GM23338 (cell line): ENCODE data around the gene PPP2R5D. TPM values are rescaled to one million over a fixed set of nuclear protein-coding genes. Genes with fewer than 3 reads are reported as not detected.

ENCODE experiments used
- ATAC-seq: fragments of 200-7000 bp; cut with Tn5 transposase; 3 replicates; pipeline ENCODE4 v1.9.1; 2020
- DNase-seq: peaks from one replicate; pipeline ENCODE4 v3.0.0-alpha.2; 2015; ENCODE audit warnings: low spot score
- H2AFZ ChIP-seq: fragments of 200-600 bp; sonication (generic); 2 replicates; pipeline ENCODE4 v1.8.0; 2016; ENCODE audit warnings: antibody characterized with exemption, mild to moderate bottlenecking, moderate library complexity
- H3F3A ChIP-seq: fragments of 200-600 bp; sonication (generic); replicated peaks from 2 replicates; pipeline ENCODE4 v1.8.0; 2017; ENCODE audit warnings: antibody characterized with exemption, mixed run types, low read depth
- H3K27ac ChIP-seq: fragments of 200-600 bp; sonication (generic); 2 replicates; pipeline ENCODE4 v1.6.1; 2016; ENCODE audit warnings: low read depth
- H3K27me3 ChIP-seq: fragments of 200-600 bp; sonication (generic); 2 replicates; pipeline ENCODE4 v1.8.0; 2016; ENCODE audit warnings: mild to moderate bottlenecking, mixed run types, moderate library complexity; ENCODE audit not compliant: insufficient read depth
- H3K36me3 ChIP-seq: fragments of 200-600 bp; sonication (generic); 2 replicates; pipeline ENCODE4 v1.8.0; 2016; ENCODE audit warnings: mild to moderate bottlenecking; ENCODE audit not compliant: insufficient read depth
- H3K4me1 ChIP-seq: fragments of 200-600 bp; sonication (generic); 2 replicates; pipeline ENCODE4 v1.8.0; 2016; ENCODE audit warnings: mild to moderate bottlenecking, moderate library complexity; ENCODE audit not compliant: insufficient read depth
- H3K4me2 ChIP-seq: fragments of 200-600 bp; sonication (generic); 2 replicates; pipeline ENCODE4 v1.7.1; 2017; ENCODE audit warnings: mixed run types
- H3K4me3 ChIP-seq: fragments of 200-600 bp; sonication (generic); 2 replicates; pipeline ENCODE4 v1.6.1; 2016; ENCODE audit warnings: mixed run types
- H3K79me2 ChIP-seq: fragments of 200-600 bp; sonication (generic); replicated peaks from 2 replicates; pipeline ENCODE4 v1.8.0; 2017; ENCODE audit warnings: mild to moderate bottlenecking; ENCODE audit not compliant: insufficient read depth
- H3K9me2 ChIP-seq: fragments of 200-600 bp; sonication (generic); 2 replicates; pipeline ENCODE4 v1.8.0; 2017; ENCODE audit not compliant: insufficient read depth
- H4K20me1 ChIP-seq: fragments of 200-600 bp; sonication (generic); replicated peaks from 2 replicates; pipeline ENCODE4 v1.8.0; 2017; ENCODE audit warnings: mild to moderate bottlenecking; ENCODE audit not compliant: insufficient read depth
- H3K27ac Mint-ChIP-seq: 2 replicates; pipeline ENCODE4 v1.8.0; 2020; ENCODE audit warnings: inconsistent platforms, mild to moderate bottlenecking, moderate library complexity, mixed read lengths
- H3K27me3 Mint-ChIP-seq: 3 replicates; pipeline ENCODE4 v1.8.0; 2022; ENCODE audit warnings: low read depth, mild to moderate bottlenecking, moderate library complexity, mixed read lengths, inconsistent platforms; ENCODE audit not compliant: insufficient read depth, poor library complexity
- H3K36me3 Mint-ChIP-seq: 3 replicates; pipeline ENCODE4 v1.8.0; 2021; ENCODE audit warnings: low read depth, mild to moderate bottlenecking, inconsistent platforms, moderate library complexity, mixed read lengths
- H3K4me1 Mint-ChIP-seq: 3 replicates; pipeline ENCODE4 v1.8.0; 2020; ENCODE audit warnings: mild to moderate bottlenecking, inconsistent platforms, mixed read lengths
- H3K4me3 Mint-ChIP-seq: 3 replicates; pipeline ENCODE4 v1.8.0; 2021; ENCODE audit warnings: moderate library complexity, mild to moderate bottlenecking, inconsistent platforms, mixed read lengths
- H3K9me3 Mint-ChIP-seq: 3 replicates; pipeline ENCODE4 v1.8.0; 2020; ENCODE audit warnings: moderate library complexity, mild to moderate bottlenecking, inconsistent platforms, mixed read lengths
- CREB1 ChIP-seq: fragments of 250-450 bp; sonication (Bioruptor Pico); IDR thresholded peaks from 2 replicates; pipeline ENCODE4 v1.5.0; 2020; ENCODE audit warnings: low read depth, mild to moderate bottlenecking, moderate library complexity
- CTCF ChIP-seq, 2 experiments: fragments of 200-600 bp in 1 of 2; sonication (generic) in 1 of 2; conservative IDR thresholded peaks; 2 replicates each; pipeline versions ENCODE4 v1.5.1 to v1.6.1; 2016 to 2017; ENCODE audit warnings: antibody characterized with exemption in 2 of 2, low read depth in 2 of 2, mild to moderate bottlenecking in 2 of 2, moderate library complexity in 1 of 2
- ETS1 ChIP-seq: IDR thresholded peaks from 2 replicates; pipeline ENCODE4 v1.6.1; 2016; ENCODE audit warnings: antibody characterized with exemption
- EZH2 ChIP-seq: fragments of 200-600 bp; sonication (generic); IDR thresholded peaks from one replicate; pipeline ENCODE4 v1.8.0; 2017; ENCODE audit warnings: antibody characterized with exemption, mild to moderate bottlenecking, low read depth; ENCODE audit not compliant: unreplicated experiment
- EZH2phosphoT487 ChIP-seq: fragments of 200-600 bp; sonication (generic); IDR thresholded peaks from one replicate; pipeline ENCODE4 v1.8.1; 2018; ENCODE audit warnings: antibody characterized with exemption; ENCODE audit not compliant: unreplicated experiment
- JUNB ChIP-seq: IDR thresholded peaks from one replicate; pipeline ENCODE4 v1.6.1; 2016; ENCODE audit warnings: antibody characterized with exemption; ENCODE audit not compliant: unreplicated experiment
- NANOG ChIP-seq: IDR thresholded peaks from 2 replicates; pipeline ENCODE4 v1.6.1; 2016; ENCODE audit warnings: antibody characterized with exemption, borderline replicate concordance
- POLR2AphosphoS5 ChIP-seq: IDR thresholded peaks from 2 replicates; pipeline ENCODE4 v1.6.1; 2016; ENCODE audit warnings: antibody characterized with exemption, low read depth
- REST ChIP-seq: IDR thresholded peaks from one replicate; pipeline ENCODE4 v1.6.1; 2018; ENCODE audit warnings: antibody characterized with exemption; ENCODE audit not compliant: unreplicated experiment
- STAT1 ChIP-seq: IDR thresholded peaks from one replicate; pipeline ENCODE4 v1.6.1; 2016; ENCODE audit warnings: antibody characterized with exemption; ENCODE audit not compliant: unreplicated experiment
- ZNF331 ChIP-seq: fragments of 250-450 bp; sonication (Bioruptor Pico); IDR thresholded peaks from 2 replicates; pipeline ENCODE4 v1.5.0; 2020; ENCODE audit warnings: low read depth, mild to moderate bottlenecking, moderate library complexity
- polyA plus RNA-seq: library from polyadenylated mRNA; unstranded; fragments of >200 nt; fragmentation: Nextera tagmentation; extraction: Ambion mirVana; gene quantifications from 2 replicates; pipeline ENCODE4 v1.2.1, GENCODE V29; 2016
- total RNA-seq: library from RNA; depleted of rRNA; stranded (reverse); fragments of >200 nt; shearing (Covaris generic); gene quantifications from 2 replicates; pipeline ENCODE4 v1.2.3, GENCODE V29; 2014

Gene PPP2R5D
- total and polyA plus RNA-seq, 2 experiments from 2014 or later = 20.0 to 55.3 TPM

- TF ChIP-seq ETS1 = no peak
- no peak for TF ChIP-seq POLR2AphosphoS5
- TF ChIP-seq EZH2phosphoT487 = no peak
- no peak for TF ChIP-seq REST
- TF ChIP-seq EZH2 = no peak
- TF ChIP-seq CTCF (conservative IDR thresholded peaks at IDR 0.05; ENCODE audit: low read depth in 2 of 2) = no peak
- TF ChIP-seq ZNF331 (CRISPR knock-in tag) = no peak
- TF ChIP-seq NANOG = no peak
- TF ChIP-seq JUNB = no peak
These were observed 32.6 kb downstream of the PPP2R5D start (continued) for GRCh38 chr6:43016943-43017334.

- Histone ChIP-seq H3K36me3 (peaks cover 14% of the 10 kb centered on the region; the same call in 1 of the 2 replicates), H3K4me3 (no peak overlapping the region), H3K27me3 (no peaks in the 10 kb centered on the region), H3F3A (peaks cover 10% of the 10 kb centered on the region), H3K79me2 (peaks cover 52% of the 10 kb centered on the region), H3K4me1 (peaks cover 16% of the 10 kb centered on the region), H2AFZ (no peak overlapping the region), H3K27ac (no peak overlapping the region), H4K20me1 (peaks cover 3% of the 10 kb centered on the region), H3K9me2 (no peaks in the 10 kb centered on the region), H3K4me2 (no peak overlapping the region)
- Mint-ChIP-seq H3K4me1 (peaks cover 20% of the 10 kb centered on the region), H3K36me3 (peaks cover 56% of the 10 kb centered on the region), H3K27me3 (peaks cover 7% of the 10 kb centered on the region), H3K27ac (no peak overlapping the region), H3K9me3 (no peaks in the 10 kb centered on the region; the same call in 1 of the 3 replicates), H3K4me3 (no peak overlapping the region; the same call in 2 of the 3 replicates)
- ATAC-seq (no peak), DNase-seq (no peak)
- TF ChIP-seq EZH2 (no peak), NANOG (no peak), EZH2phosphoT487 (no peak), CTCF (conservative IDR thresholded peaks at IDR 0.05; ENCODE audit: low read depth in 2 of 2) (no peak), ZNF331 (CRISPR knock-in tag) (no peak), STAT1 (no peak), CREB1 (CRISPR knock-in tag) (no peak)
These were observed 34.8 kb downstream of the PPP2R5D start for GRCh38 chr6:43019152-43019551.
